RWPE1 (cell line): ENCODE measurements around the gene THRB.

Experiments used
- CTCF ChIA-PET: fragments of 350-600 bp; sonication (Branson Sonifier 250); formaldehyde crosslinking; extraction: SDS; loops from one replicate; lab custom pipeline; 2021; lab: Yijun Ruan, JAX
- POLR2A ChIA-PET: fragments of 400-600 bp; formaldehyde crosslinking; extraction: SDS; loops from one replicate; lab custom pipeline; 2020; ENCODE audit warnings: antibody characterized with exemption; ENCODE audit not compliant: low non-redundant PET; lab: Yijun Ruan, JAX
- DNase-seq: peaks from one replicate; pipeline ENCODE4 v3.0.0; 2012; ENCODE audit warnings: low spot score
- H3K27ac ChIP-seq: fragments of 450-650 bp; 2 replicates; pipeline ENCODE4 v1.5.1; 2017
- TF ChIP-seq, protein P1 (sequence below): fragments of 450-650 bp; conservative IDR thresholded peaks from 2 replicates; pipeline ENCODE4 v1.5.1; 2017; ENCODE audit warnings: low read depth, mild to moderate bottlenecking

Gene THRB

DNA sequence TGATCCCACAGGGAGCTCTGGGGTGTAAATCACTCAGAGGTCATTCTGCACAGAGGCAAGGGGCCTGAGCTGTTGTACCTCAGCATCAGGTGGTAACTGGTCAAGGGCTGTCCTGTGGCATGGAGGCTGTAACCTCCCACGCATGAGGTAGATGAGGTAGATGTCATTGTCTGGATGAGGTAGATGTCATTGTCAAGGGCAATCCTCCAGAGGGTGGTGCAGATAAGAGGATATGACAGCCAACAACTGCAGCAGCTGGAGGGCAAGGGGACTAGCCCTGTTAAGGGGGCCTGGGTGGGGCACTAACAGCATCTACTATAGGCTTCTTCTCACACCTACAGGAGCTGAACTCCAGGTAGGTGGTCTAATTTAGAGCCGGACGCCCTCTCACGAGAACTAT, 55.6 kb downstream of the THRB start:
- TF ChIP-seq, protein P1, sequence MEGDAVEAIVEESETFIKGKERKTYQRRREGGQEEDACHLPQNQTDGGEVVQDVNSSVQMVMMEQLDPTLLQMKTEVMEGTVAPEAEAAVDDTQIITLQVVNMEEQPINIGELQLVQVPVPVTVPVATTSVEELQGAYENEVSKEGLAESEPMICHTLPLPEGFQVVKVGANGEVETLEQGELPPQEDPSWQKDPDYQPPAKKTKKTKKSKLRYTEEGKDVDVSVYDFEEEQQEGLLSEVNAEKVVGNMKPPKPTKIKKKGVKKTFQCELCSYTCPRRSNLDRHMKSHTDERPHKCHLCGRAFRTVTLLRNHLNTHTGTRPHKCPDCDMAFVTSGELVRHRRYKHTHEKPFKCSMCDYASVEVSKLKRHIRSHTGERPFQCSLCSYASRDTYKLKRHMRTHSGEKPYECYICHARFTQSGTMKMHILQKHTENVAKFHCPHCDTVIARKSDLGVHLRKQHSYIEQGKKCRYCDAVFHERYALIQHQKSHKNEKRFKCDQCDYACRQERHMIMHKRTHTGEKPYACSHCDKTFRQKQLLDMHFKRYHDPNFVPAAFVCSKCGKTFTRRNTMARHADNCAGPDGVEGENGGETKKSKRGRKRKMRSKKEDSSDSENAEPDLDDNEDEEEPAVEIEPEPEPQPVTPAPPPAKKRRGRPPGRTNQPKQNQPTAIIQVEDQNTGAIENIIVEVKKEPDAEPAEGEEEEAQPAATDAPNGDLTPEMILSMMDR, result no peak
- POLR2A ChIA-PET, result no interaction called here
- no peak for DNase-seq
- H3K27ac ChIP-seq, result no peak overlapping the region
- CTCF ChIA-PET, result no interaction called here

DNA sequence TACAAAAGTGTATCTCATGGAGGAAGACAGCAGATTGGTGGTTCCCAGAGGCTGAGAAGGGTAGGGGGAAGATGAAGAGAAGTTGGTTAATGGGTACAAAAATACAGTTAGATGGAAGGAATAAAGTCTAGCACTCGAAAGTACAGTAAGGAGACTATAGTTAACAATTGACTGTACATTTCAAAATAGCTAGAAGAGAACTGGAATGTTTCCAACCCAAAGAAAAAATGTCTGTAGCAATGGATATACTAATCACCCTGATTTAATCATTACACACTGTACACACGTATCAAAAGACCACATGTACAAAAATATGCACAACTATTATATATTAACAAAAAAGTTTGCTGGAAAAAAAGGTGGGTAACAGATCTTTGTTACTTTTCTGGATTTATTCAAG, 57.3 kb downstream of the THRB start:
- no peak for DNase-seq
- TF ChIP-seq, protein P1, result no peak
- ChIA-PET POLR2A (no interaction called here), CTCF (no interaction called here)
- H3K27ac ChIP-seq, result no peak overlapping the region

DNA sequence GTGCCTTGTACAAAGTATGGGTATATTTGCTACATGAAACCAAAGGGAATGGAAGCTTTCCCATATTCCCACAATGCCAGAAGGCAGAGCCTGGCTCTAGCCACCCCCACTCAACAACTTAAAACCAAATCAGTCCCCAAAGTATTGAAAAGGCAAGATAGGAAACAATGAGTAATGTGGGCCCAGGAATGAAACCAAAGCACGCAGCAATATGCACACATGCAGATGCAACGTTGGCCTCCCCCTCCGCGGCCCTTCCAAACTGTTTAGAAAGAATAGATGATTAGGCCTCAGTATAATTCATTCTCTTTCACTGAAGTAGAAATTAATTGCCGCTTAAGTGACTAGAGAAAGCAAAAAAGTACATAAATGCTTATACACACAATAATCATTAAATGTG, 59.1 kb downstream of the THRB start:
- TF ChIP-seq, protein P1, result no peak
- DNase-seq, result no peak
- ChIA-PET POLR2A (no interaction called here), CTCF (no interaction called here)
- no peak overlapping the region for H3K27ac ChIP-seq

DNA sequence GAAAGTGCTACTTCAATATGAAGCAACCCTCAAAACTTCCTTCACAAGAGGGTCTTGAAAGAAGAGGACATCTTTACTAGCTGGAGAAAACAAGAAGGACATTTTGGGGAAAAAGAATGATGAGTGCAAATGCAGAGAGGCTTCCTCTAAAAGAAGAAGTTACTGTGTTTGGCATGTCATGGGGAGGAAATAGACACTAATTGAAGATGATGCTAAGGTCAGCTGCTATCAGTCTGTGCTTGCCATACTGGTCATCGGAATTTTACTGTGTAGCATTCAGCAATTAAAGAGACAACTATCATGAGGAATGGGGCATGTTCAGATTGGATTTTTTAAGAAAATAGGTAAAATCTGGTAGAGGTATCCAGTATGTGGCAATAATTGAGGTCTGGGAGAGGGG, 60.0 kb downstream of the THRB start:
- DNase-seq, result no peak
- TF ChIP-seq, protein P1, result no peak
- CTCF ChIA-PET, result no interaction called here
- H3K27ac ChIP-seq, result no peak overlapping the region
- POLR2A ChIA-PET, result no interaction called here

DNA sequence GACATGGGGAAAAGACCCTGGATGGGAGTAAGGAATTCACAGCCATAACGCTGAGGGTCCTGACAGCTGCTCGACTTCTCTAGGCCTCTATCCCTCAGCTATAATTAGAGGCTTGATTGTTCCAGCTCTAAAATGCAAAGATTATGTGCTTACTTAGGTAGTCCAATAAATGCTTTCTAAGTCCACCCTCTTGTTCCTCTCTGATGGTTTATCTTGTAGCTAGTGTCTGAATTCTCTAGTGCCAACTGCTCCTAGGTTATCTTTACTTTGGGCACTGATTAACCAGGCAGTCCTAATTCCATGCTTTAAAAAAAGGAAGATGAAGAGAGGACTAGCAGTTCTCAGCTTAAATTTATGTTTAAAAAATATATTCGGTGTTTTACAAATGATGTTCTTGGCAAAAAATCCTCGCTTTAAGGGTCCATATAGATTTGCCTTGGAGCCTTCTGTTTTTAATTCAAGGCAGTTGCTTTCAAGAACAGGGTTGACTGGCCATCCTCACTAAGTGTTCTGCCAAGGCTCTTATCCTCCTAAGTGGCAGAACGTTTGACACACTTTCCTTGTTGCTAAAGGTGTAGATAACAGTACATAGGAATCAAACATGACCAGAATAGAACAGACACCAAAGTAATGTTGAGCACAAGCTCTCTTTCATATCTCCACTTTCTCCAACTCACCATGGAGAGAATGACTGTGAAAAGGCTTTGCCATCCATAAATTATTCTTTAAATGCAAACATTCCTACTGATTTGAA, 60.6 kb downstream of the THRB start:
- TF ChIP-seq, protein P1, result no peak
- DNase-seq, result no peak
- ChIA-PET CTCF (no interaction called here), POLR2A (no interaction called here)
- no peak overlapping the region for H3K27ac ChIP-seq

DNA sequence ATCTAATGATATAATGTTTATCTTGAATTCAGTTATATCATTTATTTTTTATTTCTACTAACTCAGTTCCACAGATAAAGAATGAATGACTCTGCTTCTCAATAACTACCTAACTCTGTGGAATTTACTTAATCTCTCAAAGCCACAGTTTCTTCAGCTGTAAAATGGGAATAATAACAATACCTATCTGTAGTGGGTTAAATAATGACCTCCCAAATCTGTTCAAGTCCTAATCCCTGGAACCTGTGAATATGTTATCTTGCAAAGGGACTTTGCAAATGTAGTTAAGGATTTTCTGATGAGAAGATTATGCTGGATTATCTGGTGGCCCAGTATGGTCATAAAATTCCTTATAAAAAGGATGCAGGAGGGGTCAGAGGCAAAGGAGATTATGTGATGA, 61.7 kb downstream of the THRB start:
- H3K27ac ChIP-seq, result no peak overlapping the region
- CTCF ChIA-PET, result no interaction called here
- POLR2A ChIA-PET, result no interaction called here
- TF ChIP-seq, protein P1, result no peak
- no peak for DNase-seq
